Measurements from ENCODE around the gene SUV39H1. TPM values are rescaled to one million over a fixed set of nuclear protein-coding genes. Genes with fewer than 3 reads are reported as not detected.
"Not testable (repeated sequence)": the region's sequence is repeated elsewhere in the genome, so short reads cannot be mapped to it uniquely, and the experiment has no call there.

Gene SUV39H1
- total and polyA plus RNA-seq, 9 donors, result 3.1 to 5.6 (median 4.5) TPM

- Histone ChIP-seq H3K27me3 (ENCODE audit: control insufficient read depth, insufficient read depth, low read length) (no peaks in the 10 kb centered on the region), H3K9me3 (replicated peaks; ENCODE audit: control insufficient read depth, low read depth, low read length) (no peaks in the 10 kb centered on the region), H3K36me3 (ENCODE audit: control insufficient read depth, insufficient read depth, low read length) (no peaks in the 10 kb centered on the region), H3K4me3 (ENCODE audit: low read length) (no peak overlapping the region), H3K4me1 (ENCODE audit: control insufficient read depth, insufficient read depth, low read length) (no peaks in the 10 kb centered on the region), H3K27ac (ENCODE audit: low read length) (no peak overlapping the region)
- 88% methylated on average over 2 of the region's 4 CpGs for WGBS (ENCODE audit: insufficient coverage)
- DNase-seq, result no peak
These were observed 29.9 kb upstream of the SUV39H1 start for GRCh38 chrX:48666649-48667048.

- Histone ChIP-seq H3K4me1 (ENCODE audit: control insufficient read depth, insufficient read depth, low read length) (no peaks in the 10 kb centered on the region), H3K4me3 (ENCODE audit: low read length) (no peak overlapping the region), H3K27ac (ENCODE audit: low read length) (no peak overlapping the region), H3K36me3 (ENCODE audit: control insufficient read depth, insufficient read depth, low read length) (no peaks in the 10 kb centered on the region), H3K9me3 (replicated peaks; ENCODE audit: control insufficient read depth, low read depth, low read length) (no peaks in the 10 kb centered on the region), H3K27me3 (ENCODE audit: control insufficient read depth, insufficient read depth, low read length) (no peaks in the 10 kb centered on the region)
- no peak for DNase-seq
- 33% methylated on average over 1 of the region's 4 CpGs for WGBS (ENCODE audit: insufficient coverage)
These were observed 29.0 kb upstream of the SUV39H1 start for GRCh38 chrX:48667509-48667908.

GRCh38 chrX:48668187-48668586 lies 28.3 kb upstream of the SUV39H1 start:
- not testable (repeated sequence) for H3K4me1 ChIP-seq (ENCODE audit: control insufficient read depth, insufficient read depth, low read length); H3K27me3 ChIP-seq (ENCODE audit: control insufficient read depth, insufficient read depth, low read length); H3K4me3 ChIP-seq (ENCODE audit: low read length); DNase-seq; H3K27ac ChIP-seq (ENCODE audit: low read length); H3K36me3 ChIP-seq (ENCODE audit: control insufficient read depth, insufficient read depth, low read length); H3K9me3 ChIP-seq (replicated peaks; ENCODE audit: control insufficient read depth, low read depth, low read length)
- WGBS (ENCODE audit: insufficient coverage), result 75% methylated on average over 11 of the region's 11 CpGs

GRCh38 chrX:48676106-48676892 lies 20.2 kb upstream of the SUV39H1 start:
- H3K9me3 ChIP-seq (replicated peaks; ENCODE audit: control insufficient read depth, low read depth, low read length), result no peaks in the 10 kb centered on the region
- peaks cover 2% of the 10 kb centered on the region for H3K27me3 ChIP-seq (ENCODE audit: control insufficient read depth, insufficient read depth, low read length)
- peak overlapping the region; percentile 71 for H3K4me3 ChIP-seq (ENCODE audit: low read length)
- peak; percentile 93 for DNase-seq
- H3K4me1 ChIP-seq (ENCODE audit: control insufficient read depth, insufficient read depth, low read length), result peaks cover 10% of the 10 kb centered on the region
- H3K36me3 ChIP-seq (ENCODE audit: control insufficient read depth, insufficient read depth, low read length), result no peaks in the 10 kb centered on the region
- H3K27ac ChIP-seq (ENCODE audit: low read length), result peak overlapping the region; percentile 85
- WGBS (ENCODE audit: insufficient coverage), result 43% methylated on average over 45 of the region's 67 CpGs

- Histone ChIP-seq H3K27me3 (ENCODE audit: control insufficient read depth, insufficient read depth, low read length) (peaks cover 2% of the 10 kb centered on the region), H3K4me1 (ENCODE audit: control insufficient read depth, insufficient read depth, low read length) (peaks cover 10% of the 10 kb centered on the region), H3K4me3 (ENCODE audit: low read length) (peak overlapping the region; percentile 71), H3K36me3 (ENCODE audit: control insufficient read depth, insufficient read depth, low read length) (no peaks in the 10 kb centered on the region), H3K9me3 (replicated peaks; ENCODE audit: control insufficient read depth, low read depth, low read length) (no peaks in the 10 kb centered on the region), H3K27ac (ENCODE audit: low read length) (peak overlapping the region; percentile 62)
- WGBS (ENCODE audit: insufficient coverage), result 30% methylated on average over 6 of the region's 9 CpGs
- no peak for DNase-seq
These were observed 19.7 kb upstream of the SUV39H1 start for GRCh38 chrX:48676893-48677270.

GRCh38 chrX:48677516-48677915 lies 19.0 kb upstream of the SUV39H1 start:
- Histone ChIP-seq H3K4me3 (ENCODE audit: low read length) (peak overlapping the region; percentile 71), H3K9me3 (replicated peaks; ENCODE audit: control insufficient read depth, low read depth, low read length) (no peaks in the 10 kb centered on the region), H3K27me3 (ENCODE audit: control insufficient read depth, insufficient read depth, low read length) (peaks cover 2% of the 10 kb centered on the region), H3K36me3 (ENCODE audit: control insufficient read depth, insufficient read depth, low read length) (no peaks in the 10 kb centered on the region), H3K27ac (ENCODE audit: low read length) (no peak overlapping the region), H3K4me1 (ENCODE audit: control insufficient read depth, insufficient read depth, low read length) (peaks cover 10% of the 10 kb centered on the region)
- WGBS (ENCODE audit: insufficient coverage), result 46% methylated on average over 6 of the region's 10 CpGs
- DNase-seq, result no peak

GRCh38 chrX:48680467-48680866 lies 16.1 kb upstream of the SUV39H1 start:
- not testable (repeated sequence) for H3K27me3 ChIP-seq (ENCODE audit: control insufficient read depth, insufficient read depth, low read length); H3K9me3 ChIP-seq (replicated peaks; ENCODE audit: control insufficient read depth, low read depth, low read length); H3K36me3 ChIP-seq (ENCODE audit: control insufficient read depth, insufficient read depth, low read length); H3K27ac ChIP-seq (ENCODE audit: low read length); H3K4me3 ChIP-seq (ENCODE audit: low read length)
- DNase-seq, result peak; percentile 27
- peaks cover 10% of the 10 kb centered on the region for H3K4me1 ChIP-seq (ENCODE audit: control insufficient read depth, insufficient read depth, low read length)
- whole genome bisulfite sequencing (ENCODE audit: insufficient coverage), result no CpG with 5 or more reads among the region's 2 CpGs

- H3K27me3 ChIP-seq (ENCODE audit: control insufficient read depth, insufficient read depth, low read length); H3K4me3 ChIP-seq (ENCODE audit: low read length); H3K27ac ChIP-seq (ENCODE audit: low read length); H3K4me1 ChIP-seq (ENCODE audit: control insufficient read depth, insufficient read depth, low read length); H3K36me3 ChIP-seq (ENCODE audit: control insufficient read depth, insufficient read depth, low read length); H3K9me3 ChIP-seq (replicated peaks; ENCODE audit: control insufficient read depth, low read depth, low read length); DNase-seq: not testable (repeated sequence)
- WGBS (ENCODE audit: insufficient coverage), result no CpG with 5 or more reads among the region's 6 CpGs
These were observed 15.6 kb upstream of the SUV39H1 start for GRCh38 chrX:48680925-48681324.

GRCh38 chrX:48681539-48682183 lies 14.9 kb upstream of the SUV39H1 start:
- Histone ChIP-seq H3K4me1 (ENCODE audit: control insufficient read depth, insufficient read depth, low read length) (peaks cover 8% of the 10 kb centered on the region), H3K27ac (ENCODE audit: low read length) (no peak overlapping the region), H3K4me3 (ENCODE audit: low read length) (no peak overlapping the region), H3K36me3 (ENCODE audit: control insufficient read depth, insufficient read depth, low read length) (no peaks in the 10 kb centered on the region), H3K27me3 (ENCODE audit: control insufficient read depth, insufficient read depth, low read length) (peaks cover 10% of the 10 kb centered on the region), H3K9me3 (replicated peaks; ENCODE audit: control insufficient read depth, low read depth, low read length) (no peaks in the 10 kb centered on the region)
- 69% methylated on average over 7 of the region's 10 CpGs for WGBS (ENCODE audit: insufficient coverage)
- DNase-seq, result no peak

- H3K27me3 ChIP-seq (ENCODE audit: control insufficient read depth, insufficient read depth, low read length), result peaks cover 13% of the 10 kb centered on the region
- H3K36me3 ChIP-seq (ENCODE audit: control insufficient read depth, insufficient read depth, low read length); H3K9me3 ChIP-seq (replicated peaks; ENCODE audit: control insufficient read depth, low read depth, low read length); H3K4me3 ChIP-seq (ENCODE audit: low read length); H3K27ac ChIP-seq (ENCODE audit: low read length); H3K4me1 ChIP-seq (ENCODE audit: control insufficient read depth, insufficient read depth, low read length): not testable (repeated sequence)
- 84% methylated on average over 9 of the region's 12 CpGs for WGBS (ENCODE audit: insufficient coverage)
- DNase-seq, result peak; percentile 37
These were observed 13.7 kb upstream of the SUV39H1 start for GRCh38 chrX:48682795-48683194.
